HG02884 (cell line): ENCODE data around the gene LHFPL2.

ENCODE experiments used
- ATAC-seq: cut with Tn5 transposase; IDR thresholded peaks from one replicate; pipeline ENCODE4 v1.9.1; 2021; ENCODE audit warnings: mild to moderate bottlenecking, moderate library complexity; ENCODE audit not compliant: unreplicated experiment

The LHFPL2 gene

DNA sequence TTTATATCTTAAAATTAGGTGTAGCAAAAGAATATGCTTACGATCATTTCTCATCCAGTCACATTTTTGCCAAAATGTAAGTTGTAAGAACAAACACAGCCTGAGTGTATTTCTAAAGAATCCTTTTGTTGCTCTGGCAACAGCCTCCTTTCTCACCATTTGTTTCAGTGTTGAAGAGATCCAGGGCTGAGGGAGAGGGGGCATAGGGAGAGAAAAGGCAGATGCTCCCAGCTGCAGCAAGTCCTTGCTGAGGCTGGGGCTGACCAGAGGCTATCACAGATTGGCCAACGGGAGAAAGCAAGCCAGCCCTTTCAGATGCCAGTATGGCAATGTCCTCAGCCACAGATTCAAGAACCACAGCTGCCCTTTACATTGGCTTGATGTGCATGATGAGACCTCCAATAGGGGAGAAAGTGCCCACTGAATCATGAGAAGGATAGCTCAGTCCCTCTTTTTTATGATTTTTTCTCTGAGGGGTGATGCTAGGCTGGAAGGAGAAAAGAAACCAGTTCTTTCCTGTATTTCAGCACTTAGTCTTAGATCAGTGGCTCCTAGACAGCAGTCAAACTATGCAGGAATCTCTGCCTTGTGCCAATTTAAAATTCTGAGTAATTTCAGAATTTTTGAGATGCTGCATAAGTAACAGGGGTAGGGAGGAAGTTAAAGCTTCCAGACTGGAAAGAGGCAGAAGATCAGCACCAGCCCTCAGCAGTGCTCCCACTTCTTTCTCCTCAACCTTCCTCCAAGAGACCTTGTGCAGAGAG, 142.1 kb downstream of the LHFPL2 start:
- ATAC-seq = no peak

DNA sequence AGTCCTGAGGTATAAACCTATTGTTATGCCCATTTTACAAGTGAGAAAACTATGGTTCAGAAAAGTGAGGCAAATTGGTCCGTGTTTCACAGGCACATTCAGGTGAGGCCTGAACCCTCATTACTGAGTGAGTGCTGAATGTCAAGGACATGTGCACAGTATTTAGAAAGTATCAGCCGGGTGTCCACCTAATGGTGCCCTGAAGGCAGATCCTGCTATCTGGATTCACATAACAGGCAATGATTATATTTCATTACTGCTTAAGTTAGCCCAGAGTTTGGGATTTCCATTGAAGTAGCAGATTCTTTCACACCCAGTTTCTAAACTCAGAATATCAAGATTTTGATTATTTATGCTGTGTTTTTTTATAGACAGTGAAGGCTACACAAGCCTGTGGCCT, 142.7 kb downstream of the LHFPL2 start:
- no peak for ATAC-seq

GRCh38 chr5:78504704-78505677, 143.6 kb downstream of the LHFPL2 start:
- no peak for ATAC-seq

- no peak for ATAC-seq
Measured at GRCh38 chr5:78503958-78504653, 144.5 kb downstream of the LHFPL2 start.

- no peak for ATAC-seq
Measured at GRCh38 chr5:78501411-78502352, 146.9 kb downstream of the LHFPL2 start.

DNA sequence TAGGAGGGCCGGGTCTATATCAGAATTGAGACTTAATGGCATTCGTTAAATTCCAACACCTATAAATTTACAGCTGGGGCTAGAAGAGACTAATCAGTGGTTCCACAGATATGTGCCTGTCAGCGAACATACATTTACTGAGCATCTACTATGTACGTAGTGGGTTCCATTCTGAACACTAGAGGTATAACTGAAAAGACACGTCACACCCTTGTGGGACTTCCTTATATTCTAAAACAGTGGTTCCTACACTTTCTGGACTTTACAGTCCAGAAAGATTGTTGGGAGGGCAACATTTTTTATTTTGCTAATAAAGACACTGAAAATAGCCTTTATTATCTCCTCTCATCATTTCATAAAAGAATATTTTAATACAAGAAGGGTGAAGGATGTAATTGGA, 147.7 kb downstream of the LHFPL2 start:
- no peak for ATAC-seq

GRCh38 chr5:78500028-78500427, 148.5 kb downstream of the LHFPL2 start:
- no peak for ATAC-seq

GRCh38 chr5:78499485-78499884, 149.1 kb downstream of the LHFPL2 start:
- no peak for ATAC-seq

GRCh38 chr5:78497573-78498533, 150.7 kb downstream of the LHFPL2 start:
- peak; percentile 50 for ATAC-seq

- no peak for ATAC-seq
Measured at GRCh38 chr5:78496373-78496772, 152.2 kb downstream of the LHFPL2 start.

- ATAC-seq = no peak
Measured at GRCh38 chr5:78495800-78496199, 152.8 kb downstream of the LHFPL2 start.

- no peak for ATAC-seq
Measured at GRCh38 chr5:78492650-78493049, 155.9 kb downstream of the LHFPL2 start.

DNA sequence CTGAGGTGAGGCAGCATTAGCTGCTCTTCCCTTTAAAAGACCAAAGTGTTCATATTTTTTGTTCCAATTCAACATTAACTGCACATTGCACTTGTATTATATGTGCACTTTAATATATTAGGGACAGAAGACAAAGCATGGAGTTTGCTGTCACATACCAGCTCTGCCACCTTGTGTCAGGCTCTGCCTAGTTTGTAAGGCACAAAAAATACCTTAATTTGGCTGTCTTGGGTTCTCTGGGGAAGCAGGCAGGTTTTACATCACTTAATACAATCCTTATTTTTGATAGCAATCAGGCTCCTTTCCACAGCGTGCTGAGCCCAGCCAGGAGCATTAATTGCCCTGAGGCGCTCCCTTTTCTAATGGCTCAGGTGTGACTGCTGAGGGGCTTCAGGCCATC, 156.3 kb downstream of the LHFPL2 start:
- no peak for ATAC-seq

DNA sequence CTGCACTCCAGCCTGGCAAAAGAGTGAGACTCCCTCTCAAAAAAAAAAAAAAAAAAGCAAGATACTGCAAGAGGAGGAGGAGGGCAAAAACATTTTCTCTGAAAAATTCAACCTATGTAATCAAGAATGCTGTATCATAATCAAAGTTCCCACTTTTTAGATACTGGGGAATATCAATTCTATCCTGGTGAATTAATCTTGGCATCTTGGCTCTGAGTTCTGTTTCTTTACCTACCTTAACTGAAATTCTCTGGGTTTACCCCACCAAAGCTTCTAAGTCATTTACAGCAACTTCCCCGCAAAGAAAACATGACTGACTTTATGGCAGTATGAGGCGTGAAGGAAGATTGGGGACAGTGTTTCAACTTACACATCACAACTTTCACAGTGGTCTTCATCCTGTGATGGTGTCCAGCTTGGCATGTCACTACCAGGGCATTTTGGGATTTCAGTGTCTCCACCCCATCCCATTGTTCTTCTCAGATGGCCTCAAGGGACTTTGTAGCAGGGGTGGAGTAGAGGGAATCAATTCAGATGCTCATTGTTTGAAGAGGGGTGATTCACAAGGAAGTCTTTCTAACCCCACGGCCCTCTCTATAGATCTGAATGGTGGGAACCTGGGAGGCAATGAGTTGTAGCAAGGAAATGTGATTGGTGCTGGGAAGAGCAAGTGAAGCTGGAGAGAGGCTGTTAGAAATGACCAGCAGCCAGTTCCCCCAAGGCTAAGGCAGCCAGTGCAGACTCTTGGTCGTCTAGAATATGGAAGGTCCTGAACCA, 157.7 kb downstream of the LHFPL2 start:
- no peak for ATAC-seq

- no peak for ATAC-seq
Measured at GRCh38 chr5:78487846-78488245, 160.7 kb downstream of the LHFPL2 start.

DNA sequence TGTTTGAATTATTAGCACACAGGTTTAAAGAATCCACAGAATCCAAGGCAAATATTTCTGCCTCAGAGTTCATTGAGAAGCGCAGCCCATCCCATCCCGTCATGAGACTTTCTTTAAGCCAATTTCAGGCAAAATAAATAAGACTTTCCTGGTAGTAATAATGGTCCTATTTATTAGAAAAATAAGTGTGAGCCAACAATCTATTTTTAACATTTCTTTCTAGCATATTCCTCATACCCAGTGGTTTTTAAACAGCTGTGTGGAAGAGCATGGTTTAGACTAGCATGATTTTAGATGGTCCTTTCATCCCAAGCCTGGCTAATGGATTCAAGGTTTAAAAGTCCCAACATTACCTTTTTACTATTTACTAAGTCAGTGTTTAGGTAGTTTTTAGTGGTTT, 162.4 kb downstream of the LHFPL2 start:
- no peak for ATAC-seq

DNA sequence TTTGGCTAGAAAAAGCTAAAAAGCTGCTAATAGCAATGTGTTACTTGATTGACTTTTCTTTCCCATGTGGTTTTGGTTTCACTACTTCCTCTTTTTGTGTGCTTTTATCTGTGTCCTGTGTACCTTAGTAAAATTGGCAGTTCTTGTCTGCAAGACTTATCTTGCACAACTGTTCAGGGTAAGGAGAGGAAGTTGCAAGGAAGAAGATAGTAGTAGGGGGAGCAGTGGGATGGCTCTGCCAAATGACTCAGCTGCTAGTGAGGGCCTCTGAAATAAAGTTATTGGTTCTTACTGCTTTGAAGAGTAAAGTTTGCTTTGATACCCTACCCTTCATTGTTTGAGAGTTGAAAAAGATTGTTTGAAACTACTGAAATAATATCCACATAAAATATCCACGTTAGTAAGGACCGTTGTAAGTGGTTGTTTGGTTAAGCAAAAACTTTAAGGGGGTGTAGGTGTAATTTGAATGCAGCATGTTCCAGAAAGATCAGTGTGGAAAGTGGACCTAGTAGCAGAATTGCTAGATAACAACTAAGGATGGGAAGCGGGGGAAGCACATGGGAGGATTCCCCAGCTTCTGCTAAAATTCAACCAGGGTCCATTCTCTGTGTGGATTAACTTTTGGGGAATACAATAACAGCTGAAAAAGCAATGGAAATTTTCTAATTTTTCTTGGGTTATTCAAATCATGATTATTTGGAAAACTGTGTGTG, 164.6 kb downstream of the LHFPL2 start:
- peak; percentile 82 for ATAC-seq

DNA sequence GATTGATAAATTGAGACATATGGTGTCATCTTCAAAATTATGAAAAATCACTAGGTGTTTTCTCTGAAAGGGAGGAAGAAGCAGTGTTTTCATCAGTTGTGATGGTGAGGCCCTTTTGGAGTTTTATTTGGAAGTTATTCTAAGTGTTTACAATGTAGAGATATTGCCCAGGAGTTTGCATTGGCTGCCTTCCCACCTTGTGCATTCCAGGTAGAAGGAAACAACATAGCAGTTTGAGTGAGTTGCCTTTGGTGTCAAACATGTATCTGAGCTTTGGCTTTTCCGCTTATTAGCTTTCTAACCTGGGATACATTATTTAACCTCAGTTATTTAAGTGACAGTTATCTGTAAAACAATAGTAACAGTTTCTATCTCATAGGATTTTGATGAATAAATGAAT, 165.6 kb downstream of the LHFPL2 start:
- ATAC-seq = no peak
